K562 (cell line): ENCODE data around the gene CLASP1. TPM values are rescaled to one million over a fixed set of nuclear protein-coding genes. Genes with fewer than 3 reads are reported as not detected.

ENCODE experiments used
- CLOCK ChIP-seq: fragments of 250-450 bp; sonication (Bioruptor Pico); IDR thresholded peaks from 2 replicates; pipeline ENCODE4 v1.4.0; 2020; ENCODE audit warnings: mild to moderate bottlenecking, moderate library complexity, borderline replicate concordance
- HMG20A ChIP-seq: fragments of 450-650 bp; formaldehyde crosslinking; conservative IDR thresholded peaks from 2 replicates; pipeline ENCODE4 v1.4.0; 2020; ENCODE audit warnings: mild to moderate bottlenecking, mixed read lengths
- L3MBTL2 ChIP-seq: fragments of 450-650 bp; IDR thresholded peaks from 2 replicates; pipeline ENCODE4 v1.6.1; 2016; ENCODE audit warnings: mild to moderate bottlenecking, moderate library complexity
- MEIS2 ChIP-seq: fragments of 450-650 bp; IDR thresholded peaks from 2 replicates; pipeline ENCODE4 v1.6.1; 2014; ENCODE audit warnings: mild to moderate bottlenecking; ENCODE audit not compliant: partially characterized antibody
- MYNN ChIP-seq, 2 experiments: sonication (generic); formaldehyde crosslinking in 1 of 2; IDR thresholded peaks; 2 replicates each; pipeline versions ENCODE4 v1.5.0 to v1.6.1; 2016 to 2020; ENCODE audit warnings: antibody characterized with exemption in 1 of 2, missing genetic modification reagents in 1 of 2
- PTBP1 ChIP-seq: fragments of 200-400 bp; formaldehyde crosslinking; IDR thresholded peaks from 2 replicates; pipeline ENCODE4 v1.6.1; 2017; ENCODE audit warnings: low read depth, low read length
- YY1 ChIP-seq, 3 experiments: IDR thresholded peaks; 2 replicates each; pipeline ENCODE4 v1.6.1; 2011; ENCODE audit warnings: low read length in 2 of 3, mild to moderate bottlenecking in 2 of 3, moderate library complexity in 2 of 3, borderline replicate concordance in 1 of 3, control low read depth in 1 of 3, low read depth in 1 of 3; ENCODE audit not compliant: insufficient read depth in 3 of 3, insufficient replicate concordance in 2 of 3, control insufficient read depth in 1 of 3, insufficient read length in 1 of 3; ENCODE audit errors: extremely low read depth in 1 of 3
- polyA plus RNA-seq, 8 experiments: library from polyadenylated mRNA; depleted of rRNA in 4 of 8; stranded (reverse) in 5 of 8; unstranded in 3 of 8; fragments of >200 nt; fragmentation: Nextera tagmentation in 2 of 8; fragmentation: Illumina TruSeq in 1 of 8; extraction: Ambion mirVana in 2 of 8; extraction: Trizol in 1 of 8; gene quantifications; 2 replicates each; pipeline versions ENCODE4 v1.2.1 to v1.2.3, GENCODE V29; 2011 to 2014; ENCODE audit warnings: inconsistent platforms in 1 of 8, missing spikeins in 1 of 8
- total RNA-seq, 7 experiments: library from RNA; depleted of rRNA in 6 of 7; stranded (reverse); fragments of >200 nt in 6 of 7; fragmentation: Illumina TruSeq in 2 of 7; extraction: Trizol in 2 of 7; gene quantifications; 2 replicates each; pipeline versions ENCODE4 v1.2.1 to v1.2.3, GENCODE V29; 2011 to 2021; ENCODE audit warnings: low replicate concordance in 1 of 7
- TF ChIP-seq, protein P1 (sequence below): fragments of 450-650 bp; IDR thresholded peaks from 2 replicates; pipeline ENCODE4 v1.6.1; 2016; ENCODE audit warnings: borderline replicate concordance

CLASP1 gene
- total and polyA plus RNA-seq, 9 of the 15 experiments (the other 6 are each of a cell fraction or from before 2014, with no cell fraction given) = 1.7 to 40.3 (median 20.7) TPM

GRCh38 chr2:121536347-121536746 lies 112.9 kb downstream of the CLASP1 start (continued):
- TF ChIP-seq L3MBTL2 (no peak), CLOCK (CRISPR knock-in tag) (no peak), MYNN (IDR thresholded peaks at IDR 0.05) (no peak), MYNN (CRISPR knock-in tag; IDR thresholded peaks at IDR 0.05) (no peak), HMG20A (CRISPR knock-in tag) (no peak), YY1 (IDR thresholded peaks at IDR 0.05; ENCODE audit: borderline replicate concordance in 1 of 3, control insufficient read depth in 1 of 3, extremely low read depth in 1 of 3, insufficient read depth in 3 of 3, insufficient read length in 1 of 3, insufficient replicate concordance in 2 of 3, low read depth in 1 of 3, low read length in 2 of 3) (peak in 1 of 3 experiments; percentile 24), PTBP1 (no peak), MEIS2 (peak; percentile 57)
- TF ChIP-seq, protein P1, sequence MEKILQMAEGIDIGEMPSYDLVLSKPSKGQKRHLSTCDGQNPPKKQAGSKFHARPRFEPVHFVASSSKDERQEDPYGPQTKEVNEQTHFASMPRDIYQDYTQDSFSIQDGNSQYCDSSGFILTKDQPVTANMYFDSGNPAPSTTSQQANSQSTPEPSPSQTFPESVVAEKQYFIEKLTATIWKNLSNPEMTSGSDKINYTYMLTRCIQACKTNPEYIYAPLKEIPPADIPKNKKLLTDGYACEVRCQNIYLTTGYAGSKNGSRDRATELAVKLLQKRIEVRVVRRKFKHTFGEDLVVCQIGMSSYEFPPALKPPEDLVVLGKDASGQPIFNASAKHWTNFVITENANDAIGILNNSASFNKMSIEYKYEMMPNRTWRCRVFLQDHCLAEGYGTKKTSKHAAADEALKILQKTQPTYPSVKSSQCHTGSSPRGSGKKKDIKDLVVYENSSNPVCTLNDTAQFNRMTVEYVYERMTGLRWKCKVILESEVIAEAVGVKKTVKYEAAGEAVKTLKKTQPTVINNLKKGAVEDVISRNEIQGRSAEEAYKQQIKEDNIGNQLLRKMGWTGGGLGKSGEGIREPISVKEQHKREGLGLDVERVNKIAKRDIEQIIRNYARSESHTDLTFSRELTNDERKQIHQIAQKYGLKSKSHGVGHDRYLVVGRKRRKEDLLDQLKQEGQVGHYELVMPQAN = no peak
